Measurements from ENCODE around the gene KRTAP10-11.

Gene KRTAP10-11

GRCh38 chr21:44611551-44611950, 34.7 kb upstream of the KRTAP10-11 start:
- Histone ChIP-seq H3K9me3 (peaks cover 0 to 24% (median 21%) of the 10 kb centered on the region in 3 donors), H3K27ac (no peak overlapping the region), H3K27me3 (peaks cover 0 to 37% of the 10 kb centered on the region in 2 donors), H3K36me3 (no peaks in the 10 kb centered on the region), H3K4me3 (no peak overlapping the region), H3K4me1 (no peaks in the 10 kb centered on the region)
- intact Hi-C loops (cut with DNase I; ENCODE audit: low total_unique reads): no loop called here
- TF ChIP-seq CTCF (IDR thresholded peaks at IDR 0.05): no peak
- DNase-seq: no peak

GRCh38 chr21:44612029-44612486, 34.2 kb upstream of the KRTAP10-11 start, which contains the start of gene KRTAP10-8:
Gene KRTAP10-8 (plus strand): TSS chr21:44612079. CDS start chr21:44612101, 22 bp downstream.
- intact Hi-C loops (cut with DNase I; ENCODE audit: low total_unique reads): no loop called here
- Histone ChIP-seq H3K4me3 (no peak within 1 kb of the TSS), H3K27me3 (peaks cover 0 to 39% of the 10 kb centered on the region in 2 donors), H3K36me3 (no peaks in the 10 kb centered on the region), H3K27ac (no peak within 1 kb of the TSS), H3K4me1 (no peaks in the 10 kb centered on the region), H3K9me3 (peaks cover 0 to 24% (median 21%) of the 10 kb centered on the region in 3 donors)
- no peak for TF ChIP-seq CTCF (IDR thresholded peaks at IDR 0.05)
- DNase-seq: no peak

GRCh38 chr21:44612669-44613229, 33.5 kb upstream of the KRTAP10-11 start:
- no peak for TF ChIP-seq CTCF (IDR thresholded peaks at IDR 0.05)
- no peaks in the 10 kb centered on the region for H3K36me3 ChIP-seq
- H3K27ac ChIP-seq: no peak overlapping the region
- no peaks in the 10 kb centered on the region for H3K4me1 ChIP-seq
- peaks cover 0 to 24% (median 21%) of the 10 kb centered on the region in 3 donors for H3K9me3 ChIP-seq
- no peak for DNase-seq
- H3K4me3 ChIP-seq: no peak overlapping the region
- peaks cover 0 to 41% of the 10 kb centered on the region in 2 donors for H3K27me3 ChIP-seq
- intact Hi-C loops (cut with DNase I; ENCODE audit: low total_unique reads): no loop called here

GRCh38 chr21:44613386-44614155, 32.6 kb upstream of the KRTAP10-11 start:
- no peak for TF ChIP-seq CTCF (IDR thresholded peaks at IDR 0.05)
- H3K27ac ChIP-seq: no peak overlapping the region
- peaks cover 0 to 24% (median 21%) of the 10 kb centered on the region in 3 donors for H3K9me3 ChIP-seq
- peaks cover 0 to 41% of the 10 kb centered on the region in 2 donors for H3K27me3 ChIP-seq
- no peaks in the 10 kb centered on the region for H3K4me1 ChIP-seq
- H3K4me3 ChIP-seq: no peak overlapping the region
- H3K36me3 ChIP-seq: no peaks in the 10 kb centered on the region
- no peak for DNase-seq
- intact Hi-C loops (cut with DNase I; ENCODE audit: low total_unique reads): no loop called here

- intact Hi-C loops (cut with DNase I; ENCODE audit: low total_unique reads): no loop called here
- Histone ChIP-seq H3K27me3 (peaks cover 0 to 41% of the 10 kb centered on the region in 2 donors), H3K4me1 (no peaks in the 10 kb centered on the region), H3K4me3 (no peak overlapping the region), H3K27ac (no peak overlapping the region), H3K9me3 (peaks cover 0 to 23% (median 18%) of the 10 kb centered on the region in 3 donors), H3K36me3 (no peaks in the 10 kb centered on the region)
- DNase-seq: no peak
- no peak for TF ChIP-seq CTCF (IDR thresholded peaks at IDR 0.05)
Observed at GRCh38 chr21:44614161-44614631, 32.0 kb upstream of the KRTAP10-11 start.

Measured in tibial artery (tissue), 4 donors.